HUES64 (cell line): ENCODE measurements around the gene NOP10.
A peak's percentile ranks its signal among the peaks of the same experiment; 100 is the strongest.

Experiments used
- H3K27ac ChIP-seq: 2 replicates; pipeline ENCODE4 v1.7.0; 2013; ENCODE audit warnings: low read depth, low read length, inconsistent platforms
- H3K27me3 ChIP-seq: 2 replicates; pipeline ENCODE4 v1.6.1; 2013; ENCODE audit warnings: mild to moderate bottlenecking, low read length; ENCODE audit not compliant: insufficient read depth
- H3K36me3 ChIP-seq: 2 replicates; pipeline ENCODE4 v1.6.1; 2013; ENCODE audit warnings: mild to moderate bottlenecking, low read length; ENCODE audit not compliant: insufficient read depth
- H3K4me1 ChIP-seq: 2 replicates; pipeline ENCODE4 v1.6.1; 2013; ENCODE audit warnings: mild to moderate bottlenecking, low read length, moderate library complexity; ENCODE audit not compliant: insufficient read depth
- H3K4me3 ChIP-seq: 2 replicates; pipeline ENCODE4 v1.5.1; 2013; ENCODE audit warnings: mild to moderate bottlenecking, low read length, moderate library complexity
- H3K9ac ChIP-seq: 2 replicates; pipeline ENCODE4 v1.6.1; 2013; ENCODE audit warnings: mild to moderate bottlenecking, low read depth, low read length
- H3K9me3 ChIP-seq: 2 replicates; pipeline ENCODE4 v1.6.1; 2013; ENCODE audit warnings: low read depth, low read length; ENCODE audit not compliant: insufficient read depth
- WGBS: fragments of 150-250, 120-280 bp; methylation state at CpG from one replicate; pipeline ENCODE4 v1.1.7; 2013; ENCODE audit warnings: missing lambda C conversion rate; 5-methylcytosine and 5-hydroxymethylcytosine counted together

NOP10 gene

GRCh38 chr15:34367101-34368081, 24.5 kb upstream of the NOP10 start, which contains the start of gene LPCAT4:
LPCAT4 (minus strand) TSS chr15:34367196; CDS start chr15:34367100, 96 bp downstream.
- Histone ChIP-seq H3K4me3 (peak within 1 kb of the TSS; percentile 98), H3K9ac (peak within 1 kb of the TSS; percentile 97), H3K27me3 (no peaks in the 10 kb centered on the region), H3K27ac (peak within 1 kb of the TSS; percentile 99), H3K4me1 (peaks cover 6% of the 10 kb centered on the region), H3K9me3 (no peaks in the 10 kb centered on the region), H3K36me3 (peaks cover 24% of the 10 kb centered on the region)
- WGBS, result under 1% methylated on average over 80 of the region's 80 CpGs

GRCh38 chr15:34366271-34367065, 23.5 kb upstream of the NOP10 start:
- Histone ChIP-seq H3K4me3 (peak overlapping the region; percentile 98), H3K27ac (peak overlapping the region; percentile 80), H3K27me3 (no peaks in the 10 kb centered on the region), H3K36me3 (peaks cover 30% of the 10 kb centered on the region), H3K9me3 (no peaks in the 10 kb centered on the region), H3K4me1 (peaks cover 6% of the 10 kb centered on the region), H3K9ac (peak overlapping the region; percentile 97)
- WGBS, result under 1% methylated on average over 35 of the region's 37 CpGs

GRCh38 chr15:34365836-34366235, 22.9 kb upstream of the NOP10 start:
- peaks cover 6% of the 10 kb centered on the region for H3K4me1 ChIP-seq
- H3K36me3 ChIP-seq, result peaks cover 37% of the 10 kb centered on the region
- no peaks in the 10 kb centered on the region for H3K27me3 ChIP-seq
- peak overlapping the region; percentile 98 for H3K4me3 ChIP-seq
- no peaks in the 10 kb centered on the region for H3K9me3 ChIP-seq
- no peak overlapping the region for H3K9ac ChIP-seq
- WGBS, result 60% methylated on average over 5 of the region's 5 CpGs
- H3K27ac ChIP-seq, result no peak overlapping the region; the same call in 1 of the 2 replicates

GRCh38 chr15:34365091-34365825, 22.3 kb upstream of the NOP10 start:
- peaks cover 42% of the 10 kb centered on the region for H3K36me3 ChIP-seq
- H3K27me3 ChIP-seq, result no peaks in the 10 kb centered on the region
- peaks cover 6% of the 10 kb centered on the region for H3K4me1 ChIP-seq
- H3K9ac ChIP-seq, result no peak overlapping the region
- WGBS, result 86% methylated on average over 16 of the region's 16 CpGs
- no peak overlapping the region for H3K27ac ChIP-seq
- no peaks in the 10 kb centered on the region for H3K9me3 ChIP-seq
- H3K4me3 ChIP-seq, result peak overlapping the region; percentile 98

- H3K9me3 ChIP-seq, result no peaks in the 10 kb centered on the region
- H3K36me3 ChIP-seq, result peaks cover 54% of the 10 kb centered on the region
- no peak overlapping the region for H3K4me3 ChIP-seq
- H3K27me3 ChIP-seq, result no peaks in the 10 kb centered on the region
- WGBS, result 98% methylated on average over 8 of the region's 8 CpGs
- H3K9ac ChIP-seq, result no peak overlapping the region
- no peak overlapping the region for H3K27ac ChIP-seq
- peaks cover 6% of the 10 kb centered on the region for H3K4me1 ChIP-seq
These were observed 21.1 kb upstream of the NOP10 start for GRCh38 chr15:34364041-34364440.

GRCh38 chr15:34362047-34362773, 19.3 kb upstream of the NOP10 start:
- Histone ChIP-seq H3K36me3 (peaks cover 72% of the 10 kb centered on the region), H3K9ac (no peak overlapping the region), H3K4me1 (peaks cover 6% of the 10 kb centered on the region), H3K9me3 (no peaks in the 10 kb centered on the region), H3K27me3 (no peaks in the 10 kb centered on the region), H3K27ac (no peak overlapping the region), H3K4me3 (no peak overlapping the region)
- WGBS, result 90% methylated on average over 10 of the region's 10 CpGs

DNA sequence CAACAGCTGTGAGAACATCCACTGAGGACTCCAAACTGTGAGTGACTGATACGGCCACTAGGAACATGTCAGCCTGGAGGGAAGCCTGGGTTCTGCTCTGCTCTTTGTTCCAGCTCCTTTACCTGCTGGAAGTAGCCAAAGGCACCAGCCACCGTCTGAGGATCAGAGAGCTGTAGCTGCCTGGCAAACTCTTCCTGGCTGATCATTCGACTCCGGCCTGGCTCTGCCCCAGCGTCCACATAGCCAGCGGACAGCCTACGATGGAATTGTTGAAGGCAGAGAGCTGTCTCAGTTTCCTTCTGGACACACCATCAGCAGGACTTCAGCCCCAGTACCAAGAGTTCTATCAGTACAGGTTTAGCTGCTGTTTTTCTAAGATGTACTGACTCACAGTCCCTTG, 18.3 kb upstream of the NOP10 start:
- Histone ChIP-seq H3K36me3 (peaks cover 80% of the 10 kb centered on the region), H3K9me3 (no peaks in the 10 kb centered on the region), H3K27me3 (no peaks in the 10 kb centered on the region), H3K4me3 (no peak overlapping the region), H3K4me1 (peaks cover 6% of the 10 kb centered on the region), H3K9ac (no peak overlapping the region), H3K27ac (no peak overlapping the region)
- 97% methylated on average over 7 of the region's 7 CpGs for WGBS

GRCh38 chr15:34360298-34360697, 17.4 kb upstream of the NOP10 start:
- Histone ChIP-seq H3K9me3 (no peaks in the 10 kb centered on the region), H3K27me3 (no peaks in the 10 kb centered on the region), H3K9ac (no peak overlapping the region), H3K4me3 (no peak overlapping the region), H3K36me3 (peaks cover 85% of the 10 kb centered on the region), H3K27ac (no peak overlapping the region), H3K4me1 (no peaks in the 10 kb centered on the region)
- WGBS, result 75% methylated on average over 1 of the region's 1 CpG

- Histone ChIP-seq H3K4me1 (no peaks in the 10 kb centered on the region), H3K27me3 (no peaks in the 10 kb centered on the region), H3K36me3 (peaks cover 89% of the 10 kb centered on the region), H3K9ac (no peak overlapping the region), H3K9me3 (no peaks in the 10 kb centered on the region), H3K27ac (no peak overlapping the region), H3K4me3 (no peak overlapping the region)
- 94% methylated on average over 3 of the region's 3 CpGs for WGBS
These were observed 16.5 kb upstream of the NOP10 start for GRCh38 chr15:34359416-34359815.

DNA sequence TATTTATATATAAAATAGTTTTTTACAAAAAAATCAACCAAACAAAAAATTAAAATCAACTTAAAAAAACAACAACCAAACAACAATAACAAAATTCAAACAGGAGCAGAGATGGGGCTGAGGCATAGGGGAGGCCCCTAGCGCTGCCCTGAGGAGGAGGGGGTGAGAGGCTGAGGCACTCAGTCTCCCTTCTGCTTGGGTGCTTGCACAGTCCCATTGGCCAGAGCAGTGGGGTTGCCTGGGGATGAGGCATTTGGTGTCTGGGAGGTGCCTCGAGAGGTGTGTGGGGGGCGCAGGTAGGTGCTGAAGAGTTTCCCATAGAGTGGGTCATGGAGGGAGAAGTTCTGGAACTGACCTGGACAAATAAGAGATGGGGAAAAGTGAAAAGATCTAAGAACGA, 16.0 kb upstream of the NOP10 start:
- no peak overlapping the region for H3K4me3 ChIP-seq
- no peaks in the 10 kb centered on the region for H3K27me3 ChIP-seq
- 98% methylated on average over 4 of the region's 4 CpGs for WGBS
- H3K36me3 ChIP-seq, result peaks cover 86% of the 10 kb centered on the region
- H3K27ac ChIP-seq, result no peak overlapping the region
- peaks cover 4% of the 10 kb centered on the region; the same call in 1 of the 2 replicates for H3K4me1 ChIP-seq
- H3K9ac ChIP-seq, result no peak overlapping the region
- no peaks in the 10 kb centered on the region for H3K9me3 ChIP-seq
